ENCODE data around the gene NLRP13.
"Not testable (repeated sequence)": the region's sequence is repeated elsewhere in the genome, so short reads cannot be mapped to it uniquely, and the experiment has no call there.

NLRP13 gene

DNA sequence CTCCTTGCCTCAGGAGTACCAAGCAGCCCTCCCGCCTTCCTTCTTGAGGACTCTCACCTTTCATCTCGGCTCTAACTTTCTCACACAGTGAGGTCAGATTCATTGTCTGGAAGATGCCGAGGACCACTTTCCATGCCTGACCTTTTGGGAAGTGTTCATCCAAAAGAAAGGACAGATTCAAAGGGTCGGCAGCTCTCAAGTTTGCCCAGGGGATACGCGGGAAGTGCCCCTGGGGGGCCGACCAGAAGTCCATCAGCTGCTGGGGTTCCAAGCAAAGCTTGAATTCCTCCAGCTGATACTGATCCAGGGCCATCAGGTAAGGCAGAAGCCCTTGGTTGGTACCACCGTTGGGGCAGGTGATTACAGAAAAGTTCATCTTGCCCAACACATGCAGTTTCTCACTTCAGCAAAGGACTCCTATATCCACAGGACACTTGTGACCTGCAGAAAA lies at the start of gene NLRP13:
Gene NLRP13, minus strand, starts transcription at position 401 of the 451 bp plus-strand sequence. Its CDS starts 25 bp downstream, at position 376.
- DNase-seq (ENCODE audit: low read depth) = no peak
- H3K4me3 ChIP-seq (ENCODE audit: low read length) = no peak within 1 kb of the TSS
- no peak within 1 kb of the TSS for H3K9ac ChIP-seq (ENCODE audit: low read length)
- peaks cover 3% of the 10 kb centered on the region for H3K9me3 ChIP-seq (ENCODE audit: control insufficient read depth, low read length)
- no peaks in the 10 kb centered on the region for H3K36me3 ChIP-seq (ENCODE audit: control insufficient read depth, insufficient read depth, low read length, severe bottlenecking)
- no peaks in the 10 kb centered on the region for H3K27me3 ChIP-seq (replicated peaks; ENCODE audit: control insufficient read depth, insufficient read depth, low read length)
- no peaks in the 10 kb centered on the region for H3K4me1 ChIP-seq (ENCODE audit: control insufficient read depth, insufficient read depth, low read length)

DNA sequence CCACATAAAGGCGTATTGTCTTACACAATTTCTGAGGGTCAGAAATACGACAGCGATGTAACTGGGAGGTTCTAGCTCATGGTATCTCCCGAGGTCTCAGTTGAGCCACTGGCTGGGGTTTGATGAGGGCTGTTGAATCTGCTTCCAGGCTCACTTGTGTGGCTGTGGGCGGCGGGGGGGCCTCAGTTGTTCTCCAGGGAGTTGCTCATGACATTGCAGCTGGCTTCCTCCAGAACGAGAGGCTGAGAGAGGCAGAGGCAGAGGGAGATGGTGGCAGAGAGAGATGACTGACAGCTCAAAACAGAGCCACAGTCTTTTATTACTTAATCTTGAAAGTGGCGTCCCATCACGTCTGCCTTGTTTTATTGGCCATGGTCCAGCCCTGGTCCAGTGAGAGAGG lies 48.3 kb upstream of the NLRP13 start:
- no peak for DNase-seq (ENCODE audit: low read depth)
- no peaks in the 10 kb centered on the region for H3K4me1 ChIP-seq (ENCODE audit: control insufficient read depth, insufficient read depth, low read length)
- H3K4me3 ChIP-seq (ENCODE audit: low read length) = no peak overlapping the region
- no peak overlapping the region for H3K9ac ChIP-seq (ENCODE audit: low read length)
- peaks cover 6% of the 10 kb centered on the region for H3K9me3 ChIP-seq (ENCODE audit: control insufficient read depth, low read length)
- no peaks in the 10 kb centered on the region for H3K27me3 ChIP-seq (replicated peaks; ENCODE audit: control insufficient read depth, insufficient read depth, low read length)
- H3K36me3 ChIP-seq (ENCODE audit: control insufficient read depth, insufficient read depth, low read length, severe bottlenecking) = no peaks in the 10 kb centered on the region

DNA sequence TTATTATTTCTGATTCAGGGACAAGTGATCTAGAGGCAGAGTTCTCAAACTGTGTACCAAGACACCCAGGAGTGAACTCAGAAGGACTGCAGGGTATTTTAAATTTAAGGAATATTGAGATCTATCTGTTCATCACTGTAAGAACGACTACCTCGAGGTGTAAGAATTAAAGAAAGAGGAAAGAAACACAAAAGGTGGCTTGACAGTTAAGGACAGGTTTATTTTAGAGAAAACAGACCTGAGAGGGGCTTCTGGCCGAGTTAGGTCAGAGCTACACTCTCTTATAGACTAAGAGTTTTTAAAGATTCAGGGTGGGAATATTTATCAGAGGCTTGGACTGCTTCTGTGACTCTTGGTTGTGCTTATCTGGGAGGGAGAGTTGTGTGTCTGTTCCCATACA lies 41.8 kb upstream of the NLRP13 start:
- DNase-seq (ENCODE audit: low read depth) = no peak
- no peaks in the 10 kb centered on the region for H3K27me3 ChIP-seq (replicated peaks; ENCODE audit: control insufficient read depth, insufficient read depth, low read length)
- peaks cover 9% of the 10 kb centered on the region for H3K9me3 ChIP-seq (ENCODE audit: control insufficient read depth, low read length)
- H3K4me1 ChIP-seq (ENCODE audit: control insufficient read depth, insufficient read depth, low read length) = no peaks in the 10 kb centered on the region
- H3K4me3 ChIP-seq (ENCODE audit: low read length) = no peak overlapping the region
- H3K9ac ChIP-seq (ENCODE audit: low read length) = no peak overlapping the region
- H3K36me3 ChIP-seq (ENCODE audit: control insufficient read depth, insufficient read depth, low read length, severe bottlenecking) = no peaks in the 10 kb centered on the region

DNA sequence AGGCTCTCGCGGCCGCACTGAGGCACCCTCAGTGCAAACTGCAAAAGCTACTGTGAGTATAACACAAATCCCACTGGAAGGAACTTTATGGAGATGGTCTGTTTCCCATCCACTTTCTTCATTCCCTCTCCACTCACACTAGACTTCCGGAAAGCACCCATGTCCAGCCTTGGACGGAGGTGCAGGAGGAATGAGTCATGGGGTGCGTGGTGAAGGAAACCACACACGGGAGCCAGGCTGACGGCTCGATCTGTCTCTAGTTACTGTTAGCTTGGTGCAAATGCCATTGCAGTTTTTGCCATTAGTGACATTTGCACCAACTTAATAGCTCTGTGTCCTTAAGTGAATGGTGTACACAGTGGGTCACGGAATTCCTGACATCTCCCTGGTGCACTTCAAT lies 30.1 kb upstream of the NLRP13 start:
- no peaks in the 10 kb centered on the region for H3K4me1 ChIP-seq (ENCODE audit: control insufficient read depth, insufficient read depth, low read length)
- H3K4me3 ChIP-seq (ENCODE audit: low read length) = no peak overlapping the region
- H3K9me3 ChIP-seq (ENCODE audit: control insufficient read depth, low read length) = peaks cover 3% of the 10 kb centered on the region
- H3K9ac ChIP-seq (ENCODE audit: low read length) = no peak overlapping the region
- no peaks in the 10 kb centered on the region for H3K36me3 ChIP-seq (ENCODE audit: control insufficient read depth, insufficient read depth, low read length, severe bottlenecking)
- no peaks in the 10 kb centered on the region for H3K27me3 ChIP-seq (replicated peaks; ENCODE audit: control insufficient read depth, insufficient read depth, low read length)
- no peak for DNase-seq (ENCODE audit: low read depth)

DNA sequence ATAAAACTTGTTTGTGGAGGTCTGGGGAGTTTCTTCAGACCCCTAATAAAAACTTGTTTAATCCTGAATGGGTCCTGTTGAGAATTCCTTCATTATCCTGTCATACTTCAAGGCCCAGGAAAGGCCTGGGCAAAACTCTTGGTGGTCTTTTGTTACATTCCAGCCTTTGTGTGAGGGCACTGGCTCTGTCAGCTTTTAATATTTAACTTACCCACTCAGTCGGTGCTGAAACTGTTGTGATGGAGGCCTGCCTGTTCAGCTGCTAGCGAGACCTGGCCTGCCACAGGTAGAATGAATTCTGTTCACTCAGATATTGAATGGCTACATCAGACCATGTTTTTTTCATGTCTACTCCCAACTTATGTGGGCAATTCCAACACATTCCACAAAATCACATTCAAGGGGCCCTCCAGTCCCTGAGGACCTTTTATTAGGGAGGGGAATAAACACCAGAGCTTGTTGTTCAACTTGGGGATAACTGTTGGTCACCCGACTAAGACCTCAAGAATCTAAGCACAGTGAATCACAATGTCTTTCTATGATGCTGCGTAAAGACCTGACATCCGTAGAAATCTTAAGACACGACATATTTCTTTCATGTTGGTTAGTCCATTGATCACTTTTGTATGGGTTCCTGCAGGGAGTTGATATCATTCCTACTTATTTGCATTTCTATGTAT lies 28.0 kb upstream of the NLRP13 start:
- no peaks in the 10 kb centered on the region for H3K36me3 ChIP-seq (ENCODE audit: control insufficient read depth, insufficient read depth, low read length, severe bottlenecking)
- no peak for DNase-seq (ENCODE audit: low read depth)
- no peak overlapping the region for H3K9ac ChIP-seq (ENCODE audit: low read length)
- no peak overlapping the region for H3K4me3 ChIP-seq (ENCODE audit: low read length)
- no peaks in the 10 kb centered on the region for H3K27me3 ChIP-seq (replicated peaks; ENCODE audit: control insufficient read depth, insufficient read depth, low read length)
- H3K9me3 ChIP-seq (ENCODE audit: control insufficient read depth, low read length) = peaks cover 3% of the 10 kb centered on the region
- no peaks in the 10 kb centered on the region for H3K4me1 ChIP-seq (ENCODE audit: control insufficient read depth, insufficient read depth, low read length)

- Histone ChIP-seq H3K4me3 (ENCODE audit: low read length) (no peak overlapping the region), H3K9me3 (ENCODE audit: control insufficient read depth, low read length) (peaks cover 7% of the 10 kb centered on the region), H3K9ac (ENCODE audit: low read length) (no peak overlapping the region), H3K27me3 (replicated peaks; ENCODE audit: control insufficient read depth, insufficient read depth, low read length) (no peaks in the 10 kb centered on the region), H3K4me1 (ENCODE audit: control insufficient read depth, insufficient read depth, low read length) (no peaks in the 10 kb centered on the region), H3K36me3 (ENCODE audit: control insufficient read depth, insufficient read depth, low read length, severe bottlenecking) (no peaks in the 10 kb centered on the region)
- DNase-seq (ENCODE audit: low read depth) = no peak
These were observed 26.2 kb upstream of the NLRP13 start for GRCh38 chr19:55958356-55958755.

- H3K9ac ChIP-seq (ENCODE audit: low read length) = no peak overlapping the region
- no peaks in the 10 kb centered on the region for H3K36me3 ChIP-seq (ENCODE audit: control insufficient read depth, insufficient read depth, low read length, severe bottlenecking)
- H3K4me3 ChIP-seq (ENCODE audit: low read length) = no peak overlapping the region
- no peaks in the 10 kb centered on the region for H3K27me3 ChIP-seq (replicated peaks; ENCODE audit: control insufficient read depth, insufficient read depth, low read length)
- H3K4me1 ChIP-seq (ENCODE audit: control insufficient read depth, insufficient read depth, low read length) = no peaks in the 10 kb centered on the region
- no peak for DNase-seq (ENCODE audit: low read depth)
- peaks cover 7% of the 10 kb centered on the region for H3K9me3 ChIP-seq (ENCODE audit: control insufficient read depth, low read length)
These were observed 24.3 kb upstream of the NLRP13 start for GRCh38 chr19:55956431-55956830.

GRCh38 chr19:55950566-55950965 lies 18.4 kb upstream of the NLRP13 start:
- H3K9ac ChIP-seq (ENCODE audit: low read length); DNase-seq (ENCODE audit: low read depth); H3K4me1 ChIP-seq (ENCODE audit: control insufficient read depth, insufficient read depth, low read length); H3K27me3 ChIP-seq (replicated peaks; ENCODE audit: control insufficient read depth, insufficient read depth, low read length); H3K4me3 ChIP-seq (ENCODE audit: low read length); H3K36me3 ChIP-seq (ENCODE audit: control insufficient read depth, insufficient read depth, low read length, severe bottlenecking); H3K9me3 ChIP-seq (ENCODE audit: control insufficient read depth, low read length): not testable (repeated sequence)

- Histone ChIP-seq H3K9ac (ENCODE audit: low read length) (no peak within 1 kb of the TSS), H3K36me3 (ENCODE audit: control insufficient read depth, insufficient read depth, low read length, severe bottlenecking) (no peaks in the 10 kb centered on the region), H3K4me3 (ENCODE audit: low read length) (no peak within 1 kb of the TSS), H3K4me1 (ENCODE audit: control insufficient read depth, insufficient read depth, low read length) (no peaks in the 10 kb centered on the region), H3K9me3 (ENCODE audit: control insufficient read depth, low read length) (peaks cover 7% of the 10 kb centered on the region), H3K27me3 (replicated peaks; ENCODE audit: control insufficient read depth, insufficient read depth, low read length) (no peaks in the 10 kb centered on the region)
- no peak for DNase-seq (ENCODE audit: low read depth)
These were observed 15.4 kb upstream of the NLRP13 start, which contains the start of gene NLRP8 for GRCh38 chr19:55947532-55947931. Gene NLRP8, plus strand, starts transcription at chr19:55947832.

DNA sequence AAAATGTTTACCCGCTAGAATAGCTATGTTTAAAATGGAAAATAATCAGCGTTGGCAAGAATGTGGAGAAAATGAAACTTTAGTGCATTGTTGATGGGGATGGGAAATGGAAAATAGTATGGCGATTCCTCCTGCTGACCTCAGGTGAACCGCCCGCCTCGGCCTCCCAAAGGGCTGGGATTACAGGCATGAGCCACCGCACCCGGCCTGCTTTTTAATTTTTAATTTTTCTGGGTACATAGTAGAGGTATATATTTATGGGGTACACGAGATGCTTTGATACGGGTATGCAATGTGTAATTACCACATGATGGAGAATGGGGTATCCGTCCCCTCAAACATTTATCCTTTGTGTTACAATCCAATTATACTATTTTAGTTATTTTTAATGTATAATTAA lies 8.2 kb upstream of the NLRP13 start:
- H3K9me3 ChIP-seq (ENCODE audit: control insufficient read depth, low read length) = peaks cover 4% of the 10 kb centered on the region
- no peaks in the 10 kb centered on the region for H3K27me3 ChIP-seq (replicated peaks; ENCODE audit: control insufficient read depth, insufficient read depth, low read length)
- no peaks in the 10 kb centered on the region for H3K36me3 ChIP-seq (ENCODE audit: control insufficient read depth, insufficient read depth, low read length, severe bottlenecking)
- DNase-seq (ENCODE audit: low read depth) = no peak
- no peak overlapping the region for H3K4me3 ChIP-seq (ENCODE audit: low read length)
- no peaks in the 10 kb centered on the region for H3K4me1 ChIP-seq (ENCODE audit: control insufficient read depth, insufficient read depth, low read length)
- no peak overlapping the region for H3K9ac ChIP-seq (ENCODE audit: low read length)

DNA sequence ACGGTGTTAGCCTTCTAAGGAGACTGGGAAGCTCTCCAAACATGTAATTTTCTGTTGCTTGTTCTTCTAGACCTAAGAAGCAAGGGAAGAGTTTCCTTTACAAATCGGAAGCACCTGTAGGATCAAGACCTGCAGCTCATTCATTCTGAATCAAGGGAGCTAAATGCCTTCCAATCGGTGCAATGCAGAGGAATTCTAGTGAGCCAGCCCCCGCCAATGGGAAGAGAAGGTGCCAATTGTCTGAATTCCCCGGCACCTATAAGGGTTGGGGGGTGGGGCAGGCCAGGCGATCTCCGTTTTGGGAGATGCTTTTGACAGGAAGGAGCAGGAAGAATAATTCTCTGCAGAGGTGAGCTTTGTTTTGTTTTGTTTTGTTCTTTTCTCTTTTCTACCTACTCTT lies 7.1 kb upstream of the NLRP13 start:
- Histone ChIP-seq H3K27me3 (replicated peaks; ENCODE audit: control insufficient read depth, insufficient read depth, low read length) (no peaks in the 10 kb centered on the region), H3K4me3 (ENCODE audit: low read length) (no peak overlapping the region), H3K36me3 (ENCODE audit: control insufficient read depth, insufficient read depth, low read length, severe bottlenecking) (no peaks in the 10 kb centered on the region), H3K9me3 (ENCODE audit: control insufficient read depth, low read length) (peaks cover 5% of the 10 kb centered on the region), H3K9ac (ENCODE audit: low read length) (no peak overlapping the region), H3K4me1 (ENCODE audit: control insufficient read depth, insufficient read depth, low read length) (no peaks in the 10 kb centered on the region)
- DNase-seq (ENCODE audit: low read depth) = no peak

DNA sequence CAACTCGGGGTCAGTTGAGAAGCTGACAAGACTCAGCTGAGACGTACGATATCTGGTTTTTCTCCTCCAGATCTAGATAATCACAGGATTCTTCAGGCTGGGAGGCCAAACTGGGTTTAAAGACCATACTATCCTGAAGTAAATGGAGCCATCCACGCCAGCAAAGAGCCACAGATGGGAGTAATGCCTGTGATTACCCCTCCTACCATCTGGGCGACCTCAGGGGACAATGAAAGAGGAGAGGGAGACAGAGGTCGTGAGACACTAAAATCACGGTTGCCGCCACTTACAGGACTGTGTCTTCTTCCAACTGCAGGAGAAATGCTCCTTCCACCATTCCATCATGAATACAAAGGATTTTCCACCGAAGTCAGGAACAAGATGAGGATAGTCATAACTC lies 3.1 kb upstream of the NLRP13 start:
- Histone ChIP-seq H3K36me3 (ENCODE audit: control insufficient read depth, insufficient read depth, low read length, severe bottlenecking) (no peaks in the 10 kb centered on the region), H3K27me3 (replicated peaks; ENCODE audit: control insufficient read depth, insufficient read depth, low read length) (no peaks in the 10 kb centered on the region), H3K9me3 (ENCODE audit: control insufficient read depth, low read length) (peaks cover 3% of the 10 kb centered on the region), H3K9ac (ENCODE audit: low read length) (no peak overlapping the region), H3K4me3 (ENCODE audit: low read length) (no peak overlapping the region), H3K4me1 (ENCODE audit: control insufficient read depth, insufficient read depth, low read length) (no peaks in the 10 kb centered on the region)
- DNase-seq (ENCODE audit: low read depth) = no peak
